Neural progenitor cell (in vitro differentiated cells): Measurements from ENCODE around the gene DHRS11. TPM values are rescaled to one million over a fixed set of nuclear protein-coding genes. Genes with fewer than 3 reads are reported as not detected.
A peak's percentile ranks its signal among the peaks of the same experiment; 100 is the strongest.

ENCODE experiments used
- DNase-seq: peaks from one replicate; pipeline ENCODE4 v3.0.0-alpha.2; 2016; ENCODE audit warnings: low spot score
- H2AFZ ChIP-seq: fragments of 200-600 bp; sonication (generic); replicated peaks from 2 replicates; pipeline ENCODE4 v1.6.1; 2016; ENCODE audit warnings: antibody characterized with exemption
- H3F3A ChIP-seq: fragments of 200-600 bp; sonication (generic); 2 replicates; pipeline ENCODE4 v1.6.1; 2016; ENCODE audit warnings: antibody characterized with exemption, low read depth
- H3K27ac ChIP-seq: fragments of 200-600 bp; sonication (generic); 2 replicates; pipeline ENCODE4 v1.5.1; 2016; ENCODE audit warnings: mild to moderate bottlenecking
- H3K27me3 ChIP-seq: fragments of 200-600 bp; sonication (generic); 2 replicates; pipeline ENCODE4 v1.6.1; 2016; ENCODE audit warnings: mild to moderate bottlenecking, moderate library complexity
- H3K36me3 ChIP-seq: fragments of 200-600 bp; sonication (generic); 2 replicates; pipeline ENCODE4 v1.5.1; 2016
- H3K4me1 ChIP-seq: fragments of 200-600 bp; sonication (generic); 2 replicates; pipeline ENCODE4 v1.6.1; 2016; ENCODE audit warnings: mixed run types
- H3K4me2 ChIP-seq: fragments of 200-600 bp; sonication (generic); 2 replicates; pipeline ENCODE4 v1.6.1; 2016
- H3K4me3 ChIP-seq: fragments of 200-600 bp; sonication (generic); 2 replicates; pipeline ENCODE4 v1.5.1; 2016
- H3K79me2 ChIP-seq: fragments of 200-600 bp; sonication (generic); 2 replicates; pipeline ENCODE4 v1.6.1; 2016; ENCODE audit warnings: low read depth
- H3K9ac ChIP-seq: fragments of 200-600 bp; sonication (generic); 2 replicates; pipeline ENCODE4 v1.6.1; 2016
- H3K9me3 ChIP-seq: fragments of 200-600 bp; sonication (generic); 2 replicates; pipeline ENCODE4 v1.5.1; 2016; ENCODE audit warnings: low read depth
- H4K20me1 ChIP-seq: fragments of 200-600 bp; sonication (generic); 2 replicates; pipeline ENCODE4 v1.6.1; 2016; ENCODE audit warnings: low read depth
- H3K27ac Mint-ChIP-seq: 3 replicates; pipeline ENCODE4 v1.8.0; 2021; ENCODE audit warnings: mixed read lengths
- H3K27me3 Mint-ChIP-seq: 2 replicates; pipeline ENCODE4 v1.8.0; 2022; ENCODE audit warnings: low read depth, mild to moderate bottlenecking, inconsistent platforms, moderate library complexity, mixed read lengths; ENCODE audit not compliant: insufficient read depth
- H3K36me3 Mint-ChIP-seq: 3 replicates; pipeline ENCODE4 v1.8.0; 2021; ENCODE audit warnings: mixed read lengths
- H3K4me1 Mint-ChIP-seq: 3 replicates; pipeline ENCODE4 v1.8.0; 2021; ENCODE audit warnings: mixed read lengths
- H3K4me3 Mint-ChIP-seq: 3 replicates; pipeline ENCODE4 v1.8.0; 2021; ENCODE audit warnings: mild to moderate bottlenecking, moderate library complexity, mixed read lengths
- H3K9me3 Mint-ChIP-seq: 3 replicates; pipeline ENCODE4 v1.8.0; 2020; ENCODE audit warnings: mixed read lengths
- EZH2 ChIP-seq: fragments of 200-600 bp; sonication (generic); IDR thresholded peaks from 2 replicates; pipeline ENCODE4 v1.6.1; 2017; ENCODE audit warnings: antibody characterized with exemption, mild to moderate bottlenecking, moderate library complexity
- EZH2phosphoT487 ChIP-seq: fragments of 200-600 bp; sonication (generic); IDR thresholded peaks from 2 replicates; pipeline ENCODE4 v1.6.1; 2017; ENCODE audit warnings: antibody characterized with exemption
- total RNA-seq: library from RNA; depleted of rRNA; stranded (reverse); fragments of >200 nt; gene quantifications from 2 replicates; pipeline ENCODE4 v1.2.3, GENCODE V29; 2015; ENCODE audit warnings: low replicate concordance
- TF ChIP-seq, protein P1 (sequence below): fragments of 200-600 bp; sonication (generic); IDR thresholded peaks from 2 replicates; pipeline ENCODE4 v1.5.1; 2017; ENCODE audit warnings: antibody characterized with exemption, mild to moderate bottlenecking

DHRS11 gene
- total RNA-seq, 1 donor from 2014 or later: 14.4 TPM

GRCh38 chr17:36614933-36615332, 23.3 kb downstream of the DHRS11 start:
- Histone ChIP-seq H3K27me3 (no peaks in the 10 kb centered on the region), H2AFZ (peak overlapping the region; percentile 57), H3F3A (peaks cover 8% of the 10 kb centered on the region), H3K79me2 (no peaks in the 10 kb centered on the region), H4K20me1 (no peaks in the 10 kb centered on the region), H3K36me3 (no peaks in the 10 kb centered on the region), H3K4me1 (peaks cover 23% of the 10 kb centered on the region), H3K9me3 (no peaks in the 10 kb centered on the region), H3K4me3 (no peak overlapping the region), H3K4me2 (peak overlapping the region; percentile 47), H3K9ac (no peak overlapping the region), H3K27ac (peak overlapping the region; percentile 63)
- DNase-seq: peak; percentile 31
- TF ChIP-seq EZH2phosphoT487 (no peak), EZH2 (no peak)
- TF ChIP-seq, protein P1, sequence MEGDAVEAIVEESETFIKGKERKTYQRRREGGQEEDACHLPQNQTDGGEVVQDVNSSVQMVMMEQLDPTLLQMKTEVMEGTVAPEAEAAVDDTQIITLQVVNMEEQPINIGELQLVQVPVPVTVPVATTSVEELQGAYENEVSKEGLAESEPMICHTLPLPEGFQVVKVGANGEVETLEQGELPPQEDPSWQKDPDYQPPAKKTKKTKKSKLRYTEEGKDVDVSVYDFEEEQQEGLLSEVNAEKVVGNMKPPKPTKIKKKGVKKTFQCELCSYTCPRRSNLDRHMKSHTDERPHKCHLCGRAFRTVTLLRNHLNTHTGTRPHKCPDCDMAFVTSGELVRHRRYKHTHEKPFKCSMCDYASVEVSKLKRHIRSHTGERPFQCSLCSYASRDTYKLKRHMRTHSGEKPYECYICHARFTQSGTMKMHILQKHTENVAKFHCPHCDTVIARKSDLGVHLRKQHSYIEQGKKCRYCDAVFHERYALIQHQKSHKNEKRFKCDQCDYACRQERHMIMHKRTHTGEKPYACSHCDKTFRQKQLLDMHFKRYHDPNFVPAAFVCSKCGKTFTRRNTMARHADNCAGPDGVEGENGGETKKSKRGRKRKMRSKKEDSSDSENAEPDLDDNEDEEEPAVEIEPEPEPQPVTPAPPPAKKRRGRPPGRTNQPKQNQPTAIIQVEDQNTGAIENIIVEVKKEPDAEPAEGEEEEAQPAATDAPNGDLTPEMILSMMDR: no peak
- Mint-ChIP-seq H3K4me3 (no peak overlapping the region), H3K9me3 (no peaks in the 10 kb centered on the region), H3K27ac (no peak overlapping the region), H3K4me1 (peaks cover 5% of the 10 kb centered on the region), H3K27me3 (peaks cover 13% of the 10 kb centered on the region), H3K36me3 (no peaks in the 10 kb centered on the region)

DNA sequence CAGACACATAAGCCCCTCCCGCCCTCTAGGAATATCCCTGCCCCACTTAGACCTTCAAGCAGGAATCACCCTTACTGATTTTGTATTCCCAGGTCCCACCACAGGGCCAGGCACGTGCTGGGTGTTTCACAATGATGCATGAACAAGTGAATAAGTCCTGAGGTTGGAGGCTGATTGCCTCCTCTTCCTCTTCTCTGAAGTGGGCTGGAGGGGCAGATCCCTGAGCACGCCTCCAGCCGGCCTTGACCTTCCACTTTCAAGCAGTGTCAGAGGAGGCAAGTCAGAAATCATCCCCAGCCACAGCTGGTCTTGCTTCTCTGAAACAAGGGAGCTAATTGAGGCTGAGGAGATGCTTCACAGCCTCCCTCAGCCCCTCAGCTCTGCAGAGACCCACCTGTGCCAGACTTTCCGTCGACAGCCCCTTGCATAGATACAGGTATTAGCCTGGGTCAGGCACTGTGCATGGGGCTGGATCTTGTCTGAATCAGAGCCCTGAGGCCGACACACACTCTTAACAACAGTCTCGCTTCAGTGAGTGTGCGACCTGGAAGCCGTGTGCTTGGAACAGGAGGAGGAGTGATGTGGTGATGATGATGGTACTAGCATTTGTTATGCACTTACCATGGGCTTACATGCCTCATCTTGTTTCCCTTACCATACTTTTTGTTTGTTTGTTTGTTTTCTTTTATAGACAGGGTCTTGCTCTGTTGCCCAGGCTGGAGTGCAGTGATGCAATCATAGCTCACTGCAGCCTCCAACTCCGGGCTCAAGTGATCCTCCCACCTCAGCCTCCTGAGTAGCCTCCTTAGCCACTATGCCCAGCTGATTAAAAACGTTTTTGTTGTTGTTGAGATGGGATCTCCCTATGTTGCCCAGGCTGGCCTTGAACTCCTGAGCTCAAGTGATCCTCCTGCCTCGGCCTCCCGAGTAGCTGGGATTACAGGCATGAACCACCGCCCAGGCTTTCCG, 24.7 kb downstream of the DHRS11 start:
- peak overlapping the region; percentile 33 for H3K27ac Mint-ChIP-seq
- H4K20me1 ChIP-seq: no peaks in the 10 kb centered on the region
- no peak overlapping the region for H2AFZ ChIP-seq
- H3K4me3 ChIP-seq: no peak overlapping the region
- peaks cover 8% of the 10 kb centered on the region for H3F3A ChIP-seq
- H3K27me3 ChIP-seq: no peaks in the 10 kb centered on the region
- no peaks in the 10 kb centered on the region for H3K36me3 ChIP-seq
- no peak overlapping the region for H3K9ac ChIP-seq
- peaks cover 5% of the 10 kb centered on the region for H3K4me1 Mint-ChIP-seq
- H3K27me3 Mint-ChIP-seq: peaks cover 19% of the 10 kb centered on the region
- H3K27ac ChIP-seq: no peak overlapping the region
- H3K79me2 ChIP-seq: no peaks in the 10 kb centered on the region
- no peak for DNase-seq
- no peaks in the 10 kb centered on the region for H3K9me3 ChIP-seq
- no peak overlapping the region for H3K4me2 ChIP-seq
- H3K4me1 ChIP-seq: peaks cover 23% of the 10 kb centered on the region
- no peaks in the 10 kb centered on the region for H3K36me3 Mint-ChIP-seq
- no peak for TF ChIP-seq EZH2
- H3K9me3 Mint-ChIP-seq: no peaks in the 10 kb centered on the region
- no peak overlapping the region for H3K4me3 Mint-ChIP-seq

- no peaks in the 10 kb centered on the region for H3K79me2 ChIP-seq
- H3K4me3 ChIP-seq: no peak overlapping the region
- Mint-ChIP-seq H3K4me3 (no peak overlapping the region), H3K9me3 (no peaks in the 10 kb centered on the region), H3K4me1 (peaks cover 5% of the 10 kb centered on the region), H3K36me3 (no peaks in the 10 kb centered on the region), H3K27ac (no peak overlapping the region), H3K27me3 (peaks cover 21% of the 10 kb centered on the region)
- DNase-seq: no peak
- H3K9ac ChIP-seq: no peak overlapping the region
- no peaks in the 10 kb centered on the region for H4K20me1 ChIP-seq
- H2AFZ ChIP-seq: no peak overlapping the region
- no peak overlapping the region for H3K27ac ChIP-seq
- peaks cover 23% of the 10 kb centered on the region for H3K4me1 ChIP-seq
- no peaks in the 10 kb centered on the region for H3K36me3 ChIP-seq
- H3F3A ChIP-seq: peaks cover 8% of the 10 kb centered on the region
- no peak overlapping the region for H3K4me2 ChIP-seq
- no peaks in the 10 kb centered on the region for H3K9me3 ChIP-seq
- H3K27me3 ChIP-seq: no peaks in the 10 kb centered on the region
- TF ChIP-seq EZH2phosphoT487 (no peak), EZH2 (no peak)
- TF ChIP-seq, protein P1: no peak
These were observed 26.1 kb downstream of the DHRS11 start for GRCh38 chr17:36617773-36618172.

- Mint-ChIP-seq H3K36me3 (no peaks in the 10 kb centered on the region), H3K4me1 (peaks cover 15% of the 10 kb centered on the region), H3K9me3 (no peaks in the 10 kb centered on the region), H3K27me3 (peaks cover 15% of the 10 kb centered on the region), H3K4me3 (no peak overlapping the region), H3K27ac (no peak overlapping the region)
- Histone ChIP-seq H3K27ac (no peak overlapping the region), H3K27me3 (no peaks in the 10 kb centered on the region), H3K36me3 (no peaks in the 10 kb centered on the region), H3K4me1 (peaks cover 11% of the 10 kb centered on the region), H3F3A (peaks cover 15% of the 10 kb centered on the region), H4K20me1 (peaks cover 6% of the 10 kb centered on the region), H3K4me3 (no peak overlapping the region), H3K9ac (no peak overlapping the region), H3K4me2 (no peak overlapping the region), H3K79me2 (no peaks in the 10 kb centered on the region), H2AFZ (no peak overlapping the region), H3K9me3 (no peaks in the 10 kb centered on the region)
- DNase-seq: no peak
- TF ChIP-seq EZH2 (no peak), EZH2phosphoT487 (no peak)
- TF ChIP-seq, protein P1: no peak
These were observed 31.6 kb downstream of the DHRS11 start for GRCh38 chr17:36623281-36623680.
